AG09319 (cell line): ENCODE data around the gene C14orf93.

ENCODE experiments used
- DNase-seq: peaks from one replicate; pipeline ENCODE4 v3.0.0-alpha.2; 2010; ENCODE audit warnings: low read depth; ENCODE audit errors: extremely low read depth
- CTCF ChIP-seq: IDR thresholded peaks from 2 replicates; pipeline ENCODE4 v1.5.1; 2011; ENCODE audit warnings: low read depth, mild to moderate bottlenecking, inconsistent platforms, low read length, moderate library complexity

Gene C14orf93

GRCh38 chr14:22997676-22998323 lies 12.1 kb downstream of the C14orf93 start:
- no peak for DNase-seq
- no peak for TF ChIP-seq CTCF

DNA sequence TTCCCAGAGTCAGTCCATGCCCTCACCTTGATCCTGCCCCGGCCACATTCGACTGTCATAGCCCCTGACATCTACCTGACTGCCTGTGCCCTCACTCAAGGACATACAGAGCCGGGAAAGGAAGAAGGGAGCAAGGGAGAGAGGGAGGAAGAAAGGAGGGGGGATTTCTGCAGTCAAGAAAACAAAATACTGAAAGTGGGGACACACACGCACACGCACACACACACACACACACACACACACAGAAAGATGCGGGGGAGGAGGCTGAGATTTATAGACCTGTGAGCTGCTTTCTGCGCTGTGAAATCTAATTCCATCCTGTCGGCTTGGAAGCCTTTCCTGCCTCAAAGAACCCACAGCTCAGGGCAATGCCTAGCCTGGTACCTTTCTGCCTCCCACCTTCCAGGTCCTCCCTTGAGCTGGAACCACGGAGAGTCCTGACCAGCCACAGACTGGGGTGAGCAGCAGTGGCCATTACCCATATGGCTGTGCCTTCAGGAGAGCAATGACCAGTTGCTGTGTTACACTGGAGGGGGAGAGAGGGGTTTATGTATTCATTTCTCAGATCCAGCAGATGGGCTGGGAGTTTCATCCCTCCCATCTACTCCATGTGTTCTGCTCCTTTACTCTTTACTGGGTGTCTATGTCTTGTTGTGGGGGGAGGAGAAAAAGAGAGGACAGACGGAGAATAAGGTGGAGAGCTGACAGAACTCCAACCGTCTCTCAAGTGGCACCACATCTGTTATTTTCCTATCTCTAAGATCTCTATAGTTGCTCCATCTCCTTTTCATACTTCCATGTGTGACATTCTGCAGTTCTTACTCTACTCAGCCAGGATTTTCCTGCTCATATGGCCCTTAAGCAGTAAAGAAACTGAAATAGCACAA lies 12.9 kb downstream of the C14orf93 start:
- DNase-seq = no peak
- no peak for TF ChIP-seq CTCF

- DNase-seq = no peak
- no peak for TF ChIP-seq CTCF
Observed at GRCh38 chr14:22995889-22996625, 13.9 kb downstream of the C14orf93 start.

DNA sequence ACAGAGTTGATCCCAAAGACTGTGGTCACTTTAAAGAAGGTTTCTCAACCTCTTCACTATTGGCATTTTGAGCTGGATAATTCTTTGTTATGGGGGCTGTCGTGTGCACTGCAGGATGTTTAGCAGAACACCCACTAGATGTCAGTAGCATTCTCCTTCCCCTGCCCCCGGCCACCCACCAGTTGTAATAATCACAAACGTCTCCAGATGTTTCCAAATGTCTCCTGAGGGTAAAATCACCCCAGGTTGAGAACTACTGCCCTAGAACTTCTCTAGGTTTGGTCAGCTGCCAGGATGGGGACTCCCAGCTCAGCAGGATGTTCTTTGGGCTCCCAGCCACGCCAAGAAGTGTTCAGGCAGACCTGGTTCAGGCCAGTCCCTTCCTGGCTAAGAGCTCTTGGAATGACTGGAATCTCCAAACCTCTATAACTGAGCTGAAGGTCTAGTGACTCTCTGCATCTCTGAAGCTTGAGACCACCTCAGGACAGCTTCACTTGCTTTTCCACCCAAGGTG lies 15.1 kb downstream of the C14orf93 start:
- DNase-seq = no peak
- TF ChIP-seq CTCF = peak; percentile 65

DNA sequence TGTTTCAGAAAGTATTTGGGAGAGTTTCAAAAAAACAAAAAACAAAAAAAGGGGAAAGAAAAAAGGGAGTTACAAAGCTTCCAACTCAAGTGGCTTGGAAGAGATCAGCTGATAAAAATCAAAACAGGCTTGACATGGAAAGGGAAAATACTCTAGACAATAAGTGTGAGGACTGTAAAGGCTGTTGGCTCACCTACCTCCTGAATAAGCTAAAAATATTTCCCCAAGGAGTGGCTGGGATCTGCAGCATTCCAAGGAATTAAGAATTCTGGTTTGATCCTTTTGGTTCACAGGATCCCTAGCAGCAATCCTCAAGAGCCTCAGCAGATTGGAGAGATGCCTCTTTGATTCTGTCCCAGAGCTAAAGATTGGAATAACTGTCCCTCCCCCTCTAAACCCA lies 16.4 kb downstream of the C14orf93 start:
- TF ChIP-seq CTCF = no peak
- DNase-seq = no peak

DNA sequence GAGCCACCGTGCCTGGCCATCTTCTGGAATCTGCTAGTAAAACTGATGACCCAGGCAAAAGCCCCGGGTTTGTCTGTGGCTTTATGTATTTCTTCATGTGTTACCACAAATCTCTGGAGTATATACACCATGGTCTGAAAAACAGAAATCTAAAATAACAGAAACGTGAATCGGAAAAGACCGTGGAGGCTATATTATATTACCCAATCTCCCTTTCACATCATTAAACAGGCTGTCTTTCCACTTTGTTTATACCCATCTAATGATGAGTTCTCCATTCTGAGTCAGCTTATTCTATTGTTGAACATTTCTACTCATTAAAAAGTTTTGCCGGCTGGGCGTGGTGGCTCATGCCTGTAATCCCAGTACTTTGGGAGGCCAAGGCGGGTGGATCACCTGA lies 18.1 kb downstream of the C14orf93 start:
- no peak for DNase-seq
- no peak for TF ChIP-seq CTCF

GRCh38 chr14:22987291-22987690 lies 22.7 kb downstream of the C14orf93 start:
- no peak for TF ChIP-seq CTCF
- no peak for DNase-seq
